CD4-positive, alpha-beta T cell treated with Interleukin-21 for 1 hour (primary cell): ENCODE results near the gene SYT5.
A peak's percentile ranks its signal among the peaks of the same experiment; 100 is the strongest.
"Not testable (repeated sequence)": the region's sequence is repeated elsewhere in the genome, so short reads cannot be mapped to it uniquely, and the experiment has no call there.

Source experiments
- DNase-seq: peaks from one replicate; pipeline ENCODE4 v3.0.0-alpha.2; 2020

Gene SYT5

GRCh38 chr19:55166530-55167268 lies 13.4 kb downstream of the SYT5 start, which contains the start of gene DNAAF3:
TSS of gene DNAAF3 (minus strand) at chr19:55166613. CDS start at chr19:55166413, 200 bp downstream.
- DNase-seq = peak; percentile 81

DNA sequence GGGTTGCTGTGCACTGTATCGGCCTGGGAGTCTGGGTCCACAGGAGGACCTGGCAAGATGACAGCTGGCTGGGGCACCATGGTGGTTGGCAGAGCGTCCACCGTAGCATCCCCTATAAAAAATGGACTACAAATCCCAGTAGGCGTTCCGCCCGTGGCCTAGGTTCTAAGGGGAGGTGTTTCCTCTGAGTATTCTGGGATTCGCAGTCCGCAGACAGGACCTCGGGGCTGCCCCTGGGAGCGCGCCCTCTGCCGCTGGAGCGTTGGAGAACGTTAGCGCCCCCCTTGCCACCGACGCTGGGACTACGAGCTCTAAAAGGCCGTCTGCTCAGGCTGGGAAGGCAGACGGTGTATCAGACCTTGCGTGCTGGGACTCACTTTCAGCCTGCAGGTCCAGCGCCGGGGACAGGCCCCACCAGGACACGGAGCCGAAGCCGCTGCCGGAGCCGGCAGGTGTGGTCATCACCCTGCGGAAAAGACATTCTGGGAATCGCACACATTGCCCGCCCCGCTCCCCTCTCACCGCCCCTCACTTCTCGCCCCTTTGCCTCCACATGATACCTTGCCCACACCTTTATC lies 14.0 kb downstream of the SYT5 start:
- peak; percentile 62 for DNase-seq

GRCh38 chr19:55161571-55162322 lies 18.3 kb downstream of the SYT5 start:
- no peak for DNase-seq

DNA sequence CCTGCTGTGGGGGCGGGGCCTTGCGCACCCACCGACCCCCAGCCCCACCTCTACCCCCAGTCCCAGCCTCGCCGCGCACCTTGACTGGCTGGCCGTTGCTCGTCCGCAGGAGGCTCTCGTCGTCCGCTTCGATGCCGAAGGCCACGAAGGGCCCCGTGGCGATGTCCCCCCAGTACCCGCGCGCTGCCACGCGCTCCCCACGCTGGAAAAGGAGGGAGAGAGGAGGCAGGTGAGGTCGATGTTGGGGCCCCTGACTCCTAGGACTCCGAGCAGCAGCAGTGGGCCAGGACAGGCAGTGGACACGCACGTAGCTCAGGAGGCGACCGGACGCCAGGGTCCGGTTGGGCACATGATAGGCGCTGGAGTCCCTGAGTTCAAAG lies 19.1 kb downstream of the SYT5 start:
- no peak for DNase-seq

DNA sequence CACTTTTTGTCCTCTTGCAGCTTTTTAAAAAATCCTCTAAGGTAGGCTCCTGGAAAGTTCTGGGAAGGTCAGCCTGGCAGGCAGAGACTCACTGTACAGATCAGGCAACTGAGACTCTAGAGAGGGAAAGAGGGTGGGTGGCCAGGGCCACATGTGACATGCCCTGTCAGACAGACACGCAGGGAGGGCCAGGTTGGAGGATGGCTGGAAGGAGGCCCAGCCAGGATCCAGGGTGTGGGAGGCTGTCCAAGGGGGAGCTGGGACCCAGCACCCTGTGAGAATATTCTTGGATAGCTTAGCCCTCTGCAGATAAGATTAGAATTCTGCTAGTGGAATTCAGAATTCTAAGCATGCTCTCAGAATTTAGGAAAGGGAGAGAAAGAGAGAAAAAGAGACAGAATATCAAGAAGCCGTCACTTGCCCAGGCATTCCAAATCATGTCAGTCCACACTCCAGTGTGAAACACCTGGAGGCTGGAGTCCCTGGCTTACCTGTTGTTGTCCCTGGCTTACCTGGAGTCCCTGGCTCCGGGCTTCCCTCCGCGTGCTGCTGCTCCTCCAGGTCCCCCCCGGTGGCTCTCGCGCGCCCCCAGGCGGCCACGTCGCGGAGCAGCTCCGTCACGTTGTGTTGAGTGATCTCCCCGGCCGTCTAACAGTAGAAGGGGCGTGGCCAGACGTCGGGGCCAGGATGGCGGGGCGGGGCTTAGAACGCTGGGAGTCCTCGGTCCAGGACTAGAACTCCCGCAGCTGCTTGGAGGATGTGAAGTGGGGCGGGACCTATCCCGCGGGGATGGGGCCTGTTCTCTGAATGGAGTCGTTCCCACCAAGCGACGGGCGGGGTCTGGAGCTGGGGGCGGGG lies 19.7 kb downstream of the SYT5 start:
- peak; percentile 88 for DNase-seq

DNA sequence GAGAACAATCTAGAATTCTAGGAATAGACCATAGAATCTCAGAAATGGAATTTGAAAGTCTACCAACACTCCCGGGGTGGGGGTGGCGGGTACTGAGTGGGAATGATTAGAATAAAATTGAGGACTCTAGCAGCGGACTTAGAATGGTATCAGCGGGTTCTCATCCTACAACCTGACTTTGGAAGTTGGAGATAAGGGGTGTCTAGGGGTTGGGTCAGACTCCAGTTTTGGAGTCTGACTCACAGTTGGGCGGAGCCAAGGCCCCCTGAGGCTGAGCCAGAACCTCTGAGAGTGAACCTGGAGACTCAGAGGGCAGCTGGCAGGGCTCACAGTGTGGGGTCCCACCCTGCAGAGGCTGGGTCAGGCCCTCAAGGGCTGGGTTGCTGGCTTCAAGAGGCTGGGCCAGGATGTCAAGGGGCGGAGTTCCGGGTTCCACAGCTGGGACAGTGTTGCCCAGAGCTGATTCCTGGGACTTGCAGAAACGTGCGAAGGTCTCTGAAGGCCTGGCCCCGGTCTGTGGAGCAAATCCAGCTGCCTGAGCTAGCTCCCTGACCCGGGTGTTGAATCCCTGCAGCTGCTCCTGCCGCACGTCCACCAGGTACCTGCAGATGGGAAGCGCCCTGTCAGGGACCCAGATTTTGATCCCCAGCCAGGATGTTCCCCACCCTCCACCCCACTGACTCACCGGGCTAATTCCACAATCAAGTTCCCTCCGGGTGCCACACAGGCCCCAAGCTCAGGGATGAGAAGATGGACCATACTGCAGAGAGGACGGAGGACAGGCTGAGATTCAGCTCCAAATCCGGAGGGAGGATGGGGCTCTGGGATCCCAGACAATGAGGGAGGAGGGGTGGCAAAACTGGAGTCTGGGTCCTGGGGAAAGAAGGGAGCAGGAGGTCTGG lies 21.0 kb downstream of the SYT5 start:
- DNase-seq = no peak

DNA sequence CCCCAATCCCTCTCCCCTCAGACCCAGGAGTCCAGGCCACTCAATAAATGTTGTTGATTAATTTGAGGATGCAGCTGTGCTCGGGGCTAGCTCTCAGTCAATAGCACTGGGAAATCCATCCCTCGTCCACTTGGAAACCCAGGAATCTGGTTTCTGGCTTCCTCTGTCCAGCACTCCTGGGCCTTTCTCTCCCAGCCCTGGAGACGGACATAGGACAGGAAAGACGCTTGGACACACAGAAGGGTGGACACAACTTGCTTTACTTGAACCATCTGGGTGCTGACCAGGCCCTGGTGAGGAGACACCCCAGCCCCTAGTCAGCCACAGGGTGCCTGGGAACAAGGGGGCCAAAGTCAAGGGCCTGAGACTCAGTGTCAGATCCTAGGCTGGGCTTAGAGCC lies 21.7 kb downstream of the SYT5 start:
- DNase-seq = no peak

GRCh38 chr19:55157064-55157908 lies 22.8 kb downstream of the SYT5 start, which contains the start of gene TNNI3:
TSS of gene TNNI3 (minus strand) at chr19:55157732. CDS start at chr19:55157589, 143 bp downstream.
- no peak for DNase-seq

GRCh38 chr19:55156202-55157063 lies 23.7 kb downstream of the SYT5 start:
- peak; percentile 34 for DNase-seq

- DNase-seq = not testable (repeated sequence)
Observed at GRCh38 chr19:55155784-55156183, 24.3 kb downstream of the SYT5 start.

DNA sequence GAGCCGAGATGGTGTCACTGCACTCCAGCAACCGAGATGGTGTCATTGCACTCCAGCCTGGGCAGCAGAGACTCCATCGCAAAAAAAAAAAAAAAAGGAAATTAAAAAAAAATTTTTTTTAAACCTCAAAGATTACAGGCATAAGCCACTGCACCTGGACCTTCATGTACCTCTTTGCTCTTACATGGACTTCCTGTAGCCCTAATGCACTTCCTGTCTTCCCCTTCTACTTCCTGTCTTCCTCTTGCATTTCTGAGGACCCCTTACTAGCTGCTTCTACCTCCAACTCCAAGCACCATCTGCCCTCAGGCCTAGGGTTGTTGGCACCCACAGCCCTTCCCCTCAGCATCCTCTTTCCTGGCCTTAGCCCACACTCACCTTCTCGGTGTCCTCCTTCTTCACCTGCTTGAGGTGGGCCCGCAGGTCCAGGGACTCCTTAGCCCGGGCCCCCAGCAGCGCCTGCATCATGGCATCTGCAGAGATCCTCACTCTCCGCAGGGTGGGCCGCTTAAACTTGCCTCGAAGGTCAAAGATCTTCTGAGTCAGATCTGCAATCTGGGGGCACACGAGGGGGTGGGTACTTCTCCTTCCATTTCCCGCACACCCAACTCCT lies 26.3 kb downstream of the SYT5 start:
- no peak for DNase-seq

DNA sequence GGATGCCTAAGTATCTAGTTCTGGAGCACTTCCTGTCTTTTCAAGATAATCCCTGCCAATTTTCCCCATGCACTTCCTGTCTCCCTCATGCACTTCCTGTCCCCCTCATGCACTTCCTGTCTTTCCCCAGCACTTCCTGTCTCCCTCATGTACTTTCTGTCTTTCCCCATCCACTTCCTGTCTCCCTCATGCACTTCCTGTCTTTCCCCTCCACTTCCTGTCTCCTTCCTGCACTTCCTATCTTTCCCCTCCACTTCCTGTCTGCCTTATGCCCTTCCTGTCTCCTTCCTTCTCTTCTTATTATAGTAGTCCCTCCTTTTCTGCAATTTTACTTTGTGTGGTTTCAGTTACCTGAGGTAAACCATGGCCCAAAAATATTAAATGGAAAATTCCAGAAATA lies 28.1 kb downstream of the SYT5 start:
- DNase-seq = no peak

- DNase-seq = no peak
Observed at GRCh38 chr19:55149078-55150003, 30.7 kb downstream of the SYT5 start, which contains the start of gene TNNT1. TSS of gene TNNT1 (minus strand) at chr19:55149206. CDS start at chr19:55147157, 2,049 bp downstream.

- no peak for DNase-seq
Observed at GRCh38 chr19:55147545-55148251, 32.4 kb downstream of the SYT5 start.

DNA sequence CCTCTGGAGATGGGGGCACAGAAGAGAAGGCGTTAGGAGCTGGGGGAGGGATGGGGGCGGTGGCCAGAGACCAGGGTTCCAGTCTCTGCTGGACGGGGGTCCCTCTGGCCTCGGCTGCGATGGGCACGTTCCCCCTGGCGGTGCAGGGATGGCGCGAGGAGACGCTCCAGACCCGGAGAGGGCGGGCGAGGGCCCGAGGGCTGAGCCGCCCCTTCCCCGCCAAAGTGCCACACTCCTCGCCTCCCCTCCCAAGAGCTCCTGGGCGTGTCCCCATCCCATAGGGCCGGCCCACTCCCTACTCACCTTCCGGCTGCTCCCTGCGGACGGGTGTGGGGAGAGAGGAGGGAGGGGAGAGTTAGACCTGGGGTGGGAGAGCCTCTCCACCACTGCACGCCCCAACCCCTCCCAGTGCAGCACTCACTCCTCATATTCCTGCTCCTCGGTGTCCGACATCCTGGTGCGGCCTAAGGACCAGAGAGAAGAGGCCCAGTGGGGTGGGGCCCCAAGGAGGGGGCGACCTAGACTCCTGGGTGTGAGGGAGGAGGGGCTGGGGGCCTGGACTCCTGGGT lies 33.3 kb downstream of the SYT5 start:
- no peak for DNase-seq

DNA sequence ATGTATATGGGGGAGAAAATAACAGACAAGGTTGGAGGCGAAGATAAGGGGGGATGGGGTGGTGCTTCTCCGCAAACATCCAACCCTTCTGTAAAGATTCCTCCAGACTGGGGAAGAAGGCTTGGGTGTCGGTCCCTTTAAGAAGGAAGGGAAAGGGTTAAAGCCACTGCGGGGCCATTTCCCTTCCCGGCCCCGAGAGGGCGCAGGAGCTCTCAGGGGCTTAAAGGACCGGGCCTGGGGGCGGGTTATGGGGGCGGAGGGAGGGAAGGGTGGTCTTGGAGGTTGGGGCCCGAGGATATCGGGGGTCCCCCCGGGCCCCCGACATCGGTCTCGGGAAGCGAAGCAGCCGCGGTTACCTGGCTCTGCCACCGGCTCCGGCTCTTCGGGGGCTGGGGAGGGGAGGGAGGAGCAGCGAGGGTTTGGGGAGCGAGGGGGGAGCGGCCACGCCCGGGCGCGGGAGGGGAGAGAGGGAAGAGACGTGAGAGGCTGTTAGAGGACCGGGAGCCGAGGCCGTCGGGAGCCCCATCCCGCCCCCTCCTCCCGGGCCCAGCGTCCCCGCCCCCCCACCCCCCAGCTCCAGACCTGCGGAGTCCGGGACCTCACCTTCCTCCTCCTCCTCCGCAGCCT lies 33.9 kb downstream of the SYT5 start:
- DNase-seq = peak; percentile 16
